Motor neuron (in vitro differentiated cells): ENCODE results near the gene CNNM2. TPM values are rescaled to one million over a fixed set of nuclear protein-coding genes. Genes with fewer than 3 reads are reported as not detected.

ENCODE experiments used
- ATAC-seq, 8 experiments: fragments of 200-7000 bp; cut with Tn5 transposase; replicated peaks in 6 of 8; 2 replicates each; pipeline ENCODE4 v1.8.0; 2021; ENCODE audit warnings: mild to moderate bottlenecking in 8 of 8, moderate library complexity in 8 of 8
- H3K27ac ChIP-seq, 2 donors: fragments of 250-450 bp; sonication (Bioruptor Pico); 2 replicates each; pipeline ENCODE4 v1.9.0; 2021; ENCODE audit warnings: antibody characterized with exemption in 2 of 2, mild to moderate bottlenecking in 2 of 2, moderate library complexity in 1 of 2
- H3K4me1 ChIP-seq, 2 donors: fragments of 250-450 bp; sonication (Bioruptor Pico); replicated peaks in 1 of 2; 2 replicates each; pipeline ENCODE4 v1.6.1; 2021; ENCODE audit warnings: antibody characterized with exemption in 2 of 2, mild to moderate bottlenecking in 2 of 2, moderate library complexity in 1 of 2
- H3K4me3 ChIP-seq, 5 donors: fragments of 250-450 bp; sonication (Bioruptor Pico); 2 replicates each; pipeline ENCODE4 v1.9.0; 2021; ENCODE audit warnings: antibody characterized with exemption in 5 of 5, mild to moderate bottlenecking in 5 of 5, moderate library complexity in 4 of 5
- WGBS, 10 experiments: fragments of 450-650 bp; shearing (Covaris generic); methylation state at CpG; one replicate each; pipeline ENCODE4 v1.0.0; 2022; 5-methylcytosine and 5-hydroxymethylcytosine counted together
- in situ Hi-C, 9 experiments: fragments of 400-800 bp; cut with MboI; loops; one replicate each; pipeline ENCODE4 v1.15.0; 2021; ENCODE audit warnings: low sequenced_read_pairs in 9 of 9, low pct_unique_long_range_greater_than_20kb in 2 of 9; ENCODE audit not compliant: unreplicated experiment in 9 of 9
- total RNA-seq, 8 experiments: library from RNA; unstranded; fragments of 300-600 nt; gene quantifications; 2 replicates each; pipeline versions ENCODE4 v1.2.3 to v1.2.4, GENCODE V29; 2022

CNNM2 gene
- total RNA-seq, 8 experiments from 2014 or later: 4.4 to 11.4 (median 6.2) TPM

DNA sequence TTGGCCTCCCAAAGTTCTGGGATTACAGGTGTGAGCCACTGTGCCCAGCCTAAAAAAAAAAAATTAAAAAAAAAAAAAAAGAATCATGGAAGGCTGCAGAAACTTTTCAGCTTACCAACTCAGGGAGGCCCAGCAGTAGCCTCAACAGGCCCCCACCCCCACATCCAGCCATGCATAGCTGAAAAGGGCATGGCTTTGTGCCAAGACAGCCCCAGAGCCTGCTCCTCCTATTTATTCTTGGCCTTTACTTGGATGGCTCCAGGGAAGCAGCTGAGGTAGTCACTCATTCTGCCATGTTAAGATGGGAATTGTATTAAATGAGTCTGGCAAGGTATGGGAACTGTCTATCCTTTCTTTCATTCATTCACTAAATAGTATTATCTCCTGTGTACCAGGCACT lies 13.7 kb upstream of the CNNM2 start:
- H3K27ac ChIP-seq: no peak overlapping the region
- no peak overlapping the region for H3K4me3 ChIP-seq
- H3K4me1 ChIP-seq: no peaks in the 10 kb centered on the region
- ATAC-seq: no peak
- in situ Hi-C loops: loop anchor here in 6 of 9 experiments (5.0 to 25.0 kb wide), 6 partner anchors 67 to 433 kb away; partner anchors contain the start of genes WBP1L (in 3 of the 6), CYP17A1 (in 2 of the 6) and RPEL1 (in 1 of the 6)

DNA sequence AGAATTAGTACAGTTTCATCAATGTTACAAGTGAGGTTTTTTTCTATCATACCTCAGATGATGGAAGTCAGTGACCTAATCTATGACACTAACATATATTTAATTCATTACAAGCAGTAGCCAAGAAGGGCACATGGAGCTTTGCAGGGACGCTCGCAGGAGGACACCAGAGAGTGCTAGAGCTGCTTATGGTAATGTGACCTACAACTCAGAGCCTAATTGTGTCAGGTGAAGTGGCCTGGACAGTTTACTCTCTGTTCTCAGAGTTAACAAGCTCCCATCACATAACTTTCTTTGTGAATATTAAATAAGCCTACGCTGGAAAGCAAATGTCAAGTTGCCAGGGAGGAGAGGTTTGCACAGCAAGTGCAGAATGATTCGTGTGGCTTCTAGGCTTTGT lies 11.6 kb upstream of the CNNM2 start:
- peak in 1 of 8 experiments; percentile 12 for ATAC-seq
- H3K4me3 ChIP-seq: no peak overlapping the region
- in situ Hi-C loops: loop anchor here in 6 of 9 experiments (10.0 to 25.0 kb wide), 5 partner anchors 72 to 431 kb away; partner anchors contain the start of genes WBP1L (in 3 of the 6), CYP17A1 (in 1 of the 6) and RPEL1 (in 1 of the 6)
- H3K4me1 ChIP-seq: no peaks in the 10 kb centered on the region
- H3K27ac ChIP-seq: no peak overlapping the region
- 43 to 92% (median 76%) methylated on average over 2 to 4 of the region's 4 CpGs; no CpG with 5 or more reads in 2 of the 10 experiments for WGBS, 10 experiments

DNA sequence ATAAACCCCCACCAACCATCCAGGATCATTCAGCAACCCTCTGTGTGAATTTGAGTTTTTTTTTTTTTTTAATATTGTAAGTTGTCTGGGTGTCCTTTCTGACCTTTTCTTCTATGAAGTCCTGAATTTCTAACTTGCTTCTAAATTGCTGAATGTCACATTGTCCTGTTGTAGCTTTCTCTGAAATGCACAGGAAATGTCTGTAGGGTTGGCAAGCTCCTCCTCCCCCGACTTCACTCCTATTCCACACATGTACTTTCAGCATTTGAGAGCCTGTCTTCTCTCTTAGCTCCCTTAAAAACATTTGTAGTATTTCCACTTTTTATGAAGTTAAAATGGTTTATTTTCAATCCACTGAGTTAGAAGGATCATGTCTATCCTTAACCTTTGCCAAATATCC lies 3.3 kb upstream of the CNNM2 start:
- no peak overlapping the region for H3K4me3 ChIP-seq
- ATAC-seq: no peak
- 0 to 100% (median 78%) methylated on average over 1 of the region's 1 CpG; no CpG with 5 or more reads in 2 of the 10 experiments for WGBS, 10 experiments
- in situ Hi-C loops: loop anchor here in 5 of 9 experiments (10.0 to 25.0 kb wide), 5 partner anchors 150 to 423 kb away; partner anchors contain the start of genes WBP1L (in 3 of the 5) and RPEL1 (in 2 of the 5)
- no peak overlapping the region for H3K27ac ChIP-seq
- H3K4me1 ChIP-seq: no peaks in the 10 kb centered on the region

DNA sequence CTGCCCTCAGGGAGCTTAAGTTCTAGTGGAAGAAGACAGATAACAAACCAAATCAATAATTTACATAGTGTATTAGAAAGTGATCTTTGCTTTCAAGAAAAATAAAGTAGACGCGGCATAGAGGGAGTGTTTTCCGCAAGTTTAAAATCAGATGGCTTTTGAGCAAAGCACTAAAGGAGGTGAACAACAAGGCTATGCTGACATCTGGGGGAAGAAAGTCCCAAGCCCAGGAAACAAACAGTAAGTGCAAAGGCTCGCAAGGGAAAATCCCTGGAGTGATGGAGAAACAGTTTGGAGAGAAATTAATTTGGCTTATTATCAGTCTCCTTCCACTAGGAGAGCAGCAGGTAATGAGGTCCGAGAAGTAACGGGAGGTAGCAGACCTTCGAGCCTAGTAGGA lies 1.9 kb upstream of the CNNM2 start:
- ATAC-seq: no peak
- Histone ChIP-seq H3K4me1 (peaks cover 3 to 4% of the 10 kb centered on the region in 2 donors), H3K27ac (no peak overlapping the region), H3K4me3 (no peak overlapping the region)
- in situ Hi-C loops: loop anchor here in 5 of 9 experiments (10.0 to 25.0 kb wide), 5 partner anchors 149 to 421 kb away; partner anchors contain the start of genes WBP1L (in 3 of the 5) and RPEL1 (in 2 of the 5)
- WGBS, 10 experiments: 62 to 100% (median 89%) methylated on average over 1 to 7 of the region's 7 CpGs; no CpG with 5 or more reads in 1 of the 10 experiments

DNA sequence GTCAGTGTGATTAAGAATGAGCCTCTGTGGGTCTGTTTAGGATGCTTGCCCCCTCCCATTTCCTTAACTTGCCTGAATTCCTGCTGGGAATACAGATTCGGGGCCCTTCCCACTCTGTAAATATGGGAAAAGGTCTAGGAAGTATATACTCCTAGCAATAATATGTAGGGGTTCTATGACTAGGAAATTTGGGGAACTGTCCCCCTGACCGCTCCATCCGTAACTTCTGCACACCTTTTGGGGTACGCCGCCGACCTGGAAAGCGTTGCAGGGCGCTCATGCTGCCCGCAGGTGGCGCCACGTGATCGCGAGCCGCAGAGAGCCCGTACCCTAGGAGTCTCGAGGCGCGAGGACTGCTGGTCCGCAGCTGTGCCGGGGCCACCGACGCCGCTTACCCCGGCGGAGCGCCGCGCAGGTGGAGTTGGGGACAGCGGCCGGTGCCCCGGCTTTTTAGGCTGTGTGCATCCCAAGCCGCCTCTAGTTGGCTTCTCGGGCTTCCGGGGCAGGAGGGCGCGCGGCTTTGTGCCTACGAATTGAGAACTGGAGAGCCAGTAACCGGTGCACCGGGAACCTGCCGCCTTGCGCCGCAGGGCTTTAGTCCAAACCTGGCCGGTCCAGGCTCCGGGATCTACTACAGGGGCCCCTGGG lies 656 bp upstream of the CNNM2 start:
- Histone ChIP-seq H3K4me1 (peaks cover 3 to 14% of the 10 kb centered on the region in 2 donors), H3K4me3 (peak overlapping the region; percentile 79 to 97 (median 89)), H3K27ac (peak overlapping the region in 1 of 2 donors; percentile 61)
- ATAC-seq: peak; percentile 39 to 66 (median 58)
- in situ Hi-C loops: loop anchor here in 5 of 9 experiments (10.0 to 25.0 kb wide), 5 partner anchors 147 to 420 kb away; partner anchors contain the start of genes WBP1L (in 3 of the 5) and RPEL1 (in 2 of the 5)
- WGBS, 10 experiments: 0 to 2% (median 2%) methylated on average over 2 to 22 of the region's 45 CpGs; no CpG with 5 or more reads in 5 of the 10 experiments

DNA sequence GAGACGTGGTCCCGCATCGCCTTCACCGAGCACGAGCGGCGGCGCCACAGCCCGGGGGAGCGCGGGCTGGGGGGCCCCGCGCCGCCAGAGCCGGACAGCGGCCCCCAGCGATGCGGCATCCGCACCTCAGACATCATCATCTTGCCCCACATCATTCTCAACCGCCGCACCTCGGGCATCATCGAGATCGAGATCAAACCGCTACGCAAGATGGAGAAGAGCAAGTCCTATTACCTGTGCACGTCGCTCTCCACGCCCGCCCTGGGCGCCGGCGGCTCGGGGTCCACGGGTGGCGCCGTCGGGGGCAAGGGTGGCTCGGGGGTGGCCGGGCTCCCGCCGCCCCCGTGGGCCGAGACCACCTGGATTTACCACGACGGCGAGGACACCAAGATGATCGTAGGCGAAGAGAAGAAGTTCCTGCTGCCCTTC lies 737 bp downstream of the CNNM2 start:
- WGBS, 10 experiments: 0% methylated on average over 5 to 10 of the region's 49 CpGs; no CpG with 5 or more reads in 8 of the 10 experiments
- in situ Hi-C loops: loop anchor here in 5 of 9 experiments (10.0 to 25.0 kb wide), 5 partner anchors 146 to 418 kb away; partner anchors contain the start of genes WBP1L (in 3 of the 5) and RPEL1 (in 2 of the 5)
- Histone ChIP-seq H3K4me1 (peaks cover 3 to 15% of the 10 kb centered on the region in 2 donors), H3K4me3 (peak overlapping the region; percentile 79 to 97 (median 89)), H3K27ac (peak overlapping the region; percentile 85 to 88)
- no peak for ATAC-seq

DNA sequence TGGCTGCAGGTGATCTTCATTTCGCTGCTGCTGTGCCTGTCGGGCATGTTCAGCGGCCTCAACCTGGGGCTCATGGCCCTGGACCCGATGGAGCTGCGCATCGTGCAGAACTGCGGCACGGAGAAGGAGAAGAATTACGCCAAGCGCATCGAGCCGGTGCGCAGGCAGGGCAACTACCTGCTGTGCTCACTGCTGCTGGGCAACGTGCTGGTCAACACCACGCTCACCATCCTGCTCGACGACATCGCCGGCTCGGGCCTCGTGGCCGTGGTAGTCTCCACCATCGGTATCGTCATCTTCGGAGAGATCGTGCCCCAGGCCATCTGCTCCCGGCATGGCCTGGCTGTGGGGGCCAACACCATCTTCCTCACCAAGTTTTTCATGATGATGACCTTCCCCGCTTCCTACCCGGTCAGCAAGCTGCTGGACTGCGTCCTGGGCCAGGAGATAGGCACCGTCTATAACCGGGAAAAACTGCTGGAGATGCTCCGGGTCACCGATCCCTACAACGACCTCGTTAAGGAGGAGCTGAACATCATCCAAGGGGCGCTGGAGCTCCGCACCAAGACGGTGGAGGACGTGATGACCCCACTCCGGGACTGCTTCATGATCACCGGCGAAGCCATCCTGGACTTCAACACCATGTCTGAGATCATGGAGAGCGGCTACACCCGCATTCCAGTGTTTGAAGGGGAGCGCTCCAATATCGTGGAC lies 1.3 kb downstream of the CNNM2 start:
- peak overlapping the region; percentile 79 to 97 (median 89) for H3K4me3 ChIP-seq
- H3K4me1 ChIP-seq: peaks cover 3 to 15% of the 10 kb centered on the region in 2 donors
- no peak overlapping the region for H3K27ac ChIP-seq
- ATAC-seq: no peak
- in situ Hi-C loops: loop anchor here in 5 of 9 experiments (10.0 to 25.0 kb wide), 5 partner anchors 145 to 418 kb away; partner anchors contain the start of genes WBP1L (in 3 of the 5) and RPEL1 (in 2 of the 5)
- WGBS, 10 experiments: 0 to 32% (median 11%) methylated on average over 1 to 20 of the region's 47 CpGs; no CpG with 5 or more reads in 2 of the 10 experiments

DNA sequence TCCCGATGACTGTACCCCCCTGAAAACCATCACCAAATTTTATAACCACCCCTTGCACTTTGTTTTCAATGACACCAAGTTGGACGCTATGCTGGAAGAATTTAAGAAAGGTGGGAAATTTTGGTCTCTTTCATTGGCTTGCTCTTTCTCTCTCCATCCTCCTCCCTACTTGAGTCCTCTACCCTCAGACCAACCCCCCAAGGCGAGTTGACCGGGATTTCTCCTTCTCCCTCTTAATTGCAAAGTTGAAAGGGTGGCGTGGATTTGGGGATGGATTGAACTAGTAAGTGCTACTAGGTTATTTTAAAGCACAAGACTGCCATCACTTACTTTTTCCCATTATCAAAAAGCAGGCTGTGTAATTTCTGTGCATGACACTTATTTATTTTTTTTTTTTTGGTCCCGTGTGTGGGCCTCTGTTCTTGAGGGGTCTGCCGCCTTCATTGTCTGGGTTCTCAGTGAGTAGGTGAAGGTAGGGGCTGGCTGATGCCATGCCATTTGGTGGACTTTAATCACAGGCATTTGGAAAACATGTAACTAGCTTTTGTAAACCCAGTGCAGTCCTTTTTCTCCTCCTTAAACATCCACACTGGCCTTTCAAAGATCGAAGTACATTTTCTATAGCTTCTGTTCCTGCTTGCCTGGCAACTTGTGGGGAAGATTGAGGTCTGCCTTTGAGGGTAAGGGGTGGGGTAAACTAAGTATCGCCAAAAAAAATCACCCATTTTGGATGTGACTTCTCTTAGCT lies 2.1 kb downstream of the CNNM2 start:
- Histone ChIP-seq H3K27ac (no peak overlapping the region), H3K4me1 (peaks cover 3 to 15% of the 10 kb centered on the region in 2 donors), H3K4me3 (peak overlapping the region; percentile 79 to 97 (median 89))
- 13 to 86% (median 21%) methylated on average over 1 to 7 of the region's 9 CpGs; no CpG with 5 or more reads in 1 of the 10 experiments for WGBS, 10 experiments
- in situ Hi-C loops: loop anchor here in 6 of 9 experiments (10.0 to 25.0 kb wide), 6 partner anchors 135 to 417 kb away; partner anchors contain the start of genes WBP1L (in 3 of the 6) and RPEL1 (in 2 of the 6)
- no peak for ATAC-seq

DNA sequence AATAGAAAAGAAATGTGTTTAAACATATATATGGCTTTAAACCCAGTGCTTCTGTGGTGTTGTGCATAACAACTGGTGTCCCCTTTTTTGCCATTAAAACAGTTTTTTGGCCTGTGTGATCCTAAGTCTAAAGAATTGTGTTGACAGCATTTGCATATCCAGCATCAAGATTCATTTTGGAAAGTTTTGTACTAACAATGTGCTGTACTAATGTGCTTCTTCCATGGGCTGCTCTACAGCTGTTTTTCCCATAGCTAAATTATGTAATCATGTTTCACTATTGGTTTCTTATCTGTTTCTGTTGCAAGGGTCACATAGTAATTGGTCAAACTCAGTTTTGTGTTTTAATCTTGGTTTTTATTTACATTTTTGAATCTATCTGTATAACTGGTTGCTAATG lies 5.5 kb downstream of the CNNM2 start:
- H3K4me3 ChIP-seq: peak overlapping the region in 1 of 5 donors; percentile 5
- no peak overlapping the region for H3K27ac ChIP-seq
- ATAC-seq: peak in 1 of 8 experiments; percentile 8
- peaks cover 3 to 15% of the 10 kb centered on the region in 2 donors for H3K4me1 ChIP-seq
- in situ Hi-C loops: loop anchor here in 6 of 9 experiments (10.0 to 25.0 kb wide), 5 partner anchors 131 to 414 kb away; partner anchors contain the start of genes WBP1L (in 3 of the 6) and RPEL1 (in 1 of the 6)

DNA sequence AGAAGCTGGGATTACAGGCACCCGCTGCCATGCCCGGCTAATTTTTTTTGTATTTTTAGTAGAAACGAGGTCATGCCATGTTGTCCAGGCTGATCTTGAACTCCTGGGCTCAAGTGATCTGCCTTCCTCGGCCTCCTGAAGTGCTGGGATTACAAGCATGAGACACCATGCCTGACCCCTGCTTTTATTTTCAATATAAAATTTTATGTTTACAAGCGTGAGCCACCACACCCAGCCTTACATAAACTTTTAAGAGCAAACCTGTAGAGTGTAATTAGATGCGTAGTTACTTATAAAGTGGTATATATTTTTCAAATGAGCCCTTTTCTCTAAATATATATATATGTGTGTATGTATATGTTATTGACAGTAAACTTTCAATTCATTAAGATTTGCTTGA lies 8.7 kb downstream of the CNNM2 start:
- no peak overlapping the region for H3K4me3 ChIP-seq
- peaks cover 0 to 6% of the 10 kb centered on the region in 2 donors for H3K4me1 ChIP-seq
- H3K27ac ChIP-seq: no peak overlapping the region
- in situ Hi-C loops: loop anchor here in 2 of 9 experiments (10.0 kb wide), 2 partner anchors 128 to 138 kb away; no protein-coding TSS in a partner anchor
- no peak for ATAC-seq
- WGBS, 10 experiments: 60 to 100% (median 93%) methylated on average over 1 to 6 of the region's 6 CpGs; no CpG with 5 or more reads in 2 of the 10 experiments

DNA sequence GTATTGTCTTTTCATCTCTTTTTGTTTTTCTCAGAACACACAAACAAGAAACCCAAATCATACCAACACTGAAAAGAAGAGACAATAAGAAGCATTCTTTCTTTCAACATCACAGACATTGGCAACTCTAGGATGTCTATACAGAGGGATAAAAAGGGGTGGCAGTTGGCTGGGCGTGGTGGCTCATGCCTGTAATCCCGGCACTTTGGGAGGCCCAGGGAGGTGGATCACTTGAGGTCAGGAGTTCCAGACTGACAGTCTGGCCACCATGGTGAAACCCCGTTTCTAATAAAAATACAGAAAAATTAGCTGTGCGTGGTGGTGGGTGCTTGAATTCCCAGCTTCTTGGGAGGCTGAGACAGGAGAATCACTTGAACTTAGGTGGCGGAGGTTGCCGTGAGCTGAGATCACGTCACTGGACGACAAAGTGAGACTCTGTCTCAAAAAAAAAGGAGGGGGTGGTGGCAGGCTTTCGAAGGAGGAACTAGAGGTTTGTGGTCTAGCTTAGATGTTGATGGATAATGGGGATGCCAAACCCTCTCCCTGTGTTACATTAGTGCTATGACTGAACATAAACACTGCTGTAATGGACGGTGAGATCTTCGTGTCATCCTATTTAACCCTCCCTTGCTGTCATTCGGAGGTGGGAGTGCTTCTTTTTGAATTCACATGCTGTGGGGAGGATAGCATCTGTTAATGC lies 9.4 kb downstream of the CNNM2 start:
- WGBS, 10 experiments: 81 to 100% (median 94%) methylated on average over 4 to 12 of the region's 12 CpGs; no CpG with 5 or more reads in 2 of the 10 experiments
- in situ Hi-C loops: loop anchor here in 2 of 9 experiments (10.0 kb wide), 2 partner anchors 127 to 137 kb away; no protein-coding TSS in a partner anchor
- no peak for ATAC-seq

More for the DNA sequence above, 9.4 kb downstream of the CNNM2 start:
- peaks cover 0 to under 1% of the 10 kb centered on the region in 2 donors for H3K4me1 ChIP-seq
- no peak overlapping the region for H3K27ac ChIP-seq
- H3K4me3 ChIP-seq: no peak overlapping the region
